KOPT-K1 (cell line): ENCODE measurements around the gene CDK14.
"Not testable (repeated sequence)": the region's sequence is repeated elsewhere in the genome, so short reads cannot be mapped to it uniquely, and the experiment has no call there.

ENCODE experiments used
- H3K27ac ChIP-seq: fragments of 200-600 bp; sonication (generic); 2 replicates; pipeline ENCODE4 v1.5.1; 2016; ENCODE audit warnings: antibody characterized with exemption, mild to moderate bottlenecking, low read depth, low read length; ENCODE audit not compliant: poor library complexity, severe bottlenecking
- H3K36me3 ChIP-seq: fragments of 200-600 bp; sonication (generic); 2 replicates; pipeline ENCODE4 v1.5.1; 2017; ENCODE audit warnings: antibody characterized with exemption, mild to moderate bottlenecking, low read length, moderate library complexity; ENCODE audit not compliant: insufficient read depth
- H3K9me3 ChIP-seq: fragments of 200-600 bp; sonication (generic); 2 replicates; pipeline ENCODE4 v1.5.1; 2017; ENCODE audit warnings: antibody characterized with exemption, low read length, mild to moderate bottlenecking; ENCODE audit not compliant: insufficient read depth, poor library complexity, severe bottlenecking

Gene CDK14

DNA sequence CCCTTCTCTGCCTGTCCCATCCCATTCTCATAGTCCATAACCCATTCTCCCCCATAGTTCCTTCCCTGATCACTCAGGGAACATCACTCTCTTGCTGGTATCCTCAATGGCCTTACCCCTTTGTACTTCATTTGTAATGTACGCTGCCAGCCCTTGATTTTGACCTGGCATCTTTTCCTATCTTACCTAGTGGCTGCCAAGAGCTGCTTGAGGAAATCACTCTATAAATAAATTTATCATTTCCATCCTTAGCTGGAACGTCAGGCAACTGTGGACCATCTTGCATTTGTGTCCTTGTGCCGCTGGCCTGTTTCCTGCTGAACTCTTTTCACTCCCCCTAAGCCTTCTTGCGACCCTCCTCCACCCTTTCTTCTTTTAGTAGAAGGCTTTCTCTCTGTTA lies 14.0 kb downstream of the CDK14 start:
- no peaks in the 10 kb centered on the region for H3K9me3 ChIP-seq
- no peaks in the 10 kb centered on the region for H3K36me3 ChIP-seq

DNA sequence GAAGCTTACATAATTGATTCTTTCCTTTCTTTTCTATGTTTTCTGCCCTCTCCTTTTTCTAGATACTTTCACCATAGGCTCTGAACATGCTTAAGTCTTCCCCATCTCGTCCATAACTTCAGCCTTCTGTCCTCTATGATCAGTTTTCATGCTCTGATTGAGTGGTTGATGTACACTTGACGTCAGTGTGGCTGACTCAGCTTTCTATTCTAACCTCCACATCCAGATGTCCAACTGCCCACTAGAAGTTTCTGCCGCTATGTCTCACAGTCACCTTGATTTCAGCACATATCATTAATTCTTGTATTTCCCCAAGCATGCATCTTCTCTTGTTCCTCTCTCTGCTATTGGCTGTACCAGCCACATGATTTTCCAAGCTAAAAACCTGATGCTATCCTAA lies 15.0 kb downstream of the CDK14 start:
- H3K36me3 ChIP-seq = no peaks in the 10 kb centered on the region
- H3K9me3 ChIP-seq = no peaks in the 10 kb centered on the region
- no peak overlapping the region for H3K27ac ChIP-seq

More for the DNA sequence above, 14.0 kb downstream of the CDK14 start:
- no peak overlapping the region for H3K27ac ChIP-seq

DNA sequence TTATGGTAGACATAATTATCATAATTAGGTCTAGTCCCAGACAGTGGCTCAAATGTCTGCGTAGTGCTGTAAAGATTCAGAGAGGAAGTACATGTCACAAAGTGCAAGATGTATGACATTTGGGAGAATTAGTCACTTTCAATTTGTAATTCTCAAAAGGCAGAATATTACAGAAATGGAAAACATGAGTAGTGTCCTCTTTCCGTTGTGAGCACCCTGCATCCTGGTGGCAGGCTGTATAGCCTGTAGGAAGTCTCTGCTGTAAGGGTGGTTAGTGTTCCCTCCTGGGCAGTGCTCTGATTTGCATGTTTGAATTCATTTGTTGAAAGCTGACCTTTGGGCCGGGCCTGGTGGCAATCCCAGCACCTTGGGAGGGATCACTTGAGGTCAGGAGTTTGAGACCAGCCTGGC lies 17.0 kb downstream of the CDK14 start:
- Histone ChIP-seq H3K27ac (no peak overlapping the region), H3K9me3 (no peaks in the 10 kb centered on the region), H3K36me3 (no peaks in the 10 kb centered on the region)

DNA sequence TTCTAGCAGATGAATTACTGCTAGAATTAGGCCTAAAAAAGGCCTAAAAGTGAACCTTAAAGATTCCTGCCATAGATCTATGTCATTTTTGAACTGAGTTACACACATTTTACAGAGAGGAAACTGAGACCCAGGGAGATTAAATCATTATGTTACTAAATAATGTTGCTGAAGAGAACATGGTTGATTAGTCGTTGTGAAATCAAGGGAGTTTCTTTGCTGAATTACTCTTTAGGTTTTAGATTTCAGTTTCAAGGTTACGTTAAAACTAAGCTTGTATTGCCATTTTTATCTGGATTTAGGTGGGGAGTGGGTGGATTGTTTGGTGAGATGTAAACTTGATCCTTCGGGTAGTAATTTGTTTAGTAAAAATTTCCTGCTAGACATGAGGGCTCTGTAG lies 21.3 kb downstream of the CDK14 start:
- no peaks in the 10 kb centered on the region for H3K36me3 ChIP-seq
- no peak overlapping the region for H3K27ac ChIP-seq
- H3K9me3 ChIP-seq = no peaks in the 10 kb centered on the region

DNA sequence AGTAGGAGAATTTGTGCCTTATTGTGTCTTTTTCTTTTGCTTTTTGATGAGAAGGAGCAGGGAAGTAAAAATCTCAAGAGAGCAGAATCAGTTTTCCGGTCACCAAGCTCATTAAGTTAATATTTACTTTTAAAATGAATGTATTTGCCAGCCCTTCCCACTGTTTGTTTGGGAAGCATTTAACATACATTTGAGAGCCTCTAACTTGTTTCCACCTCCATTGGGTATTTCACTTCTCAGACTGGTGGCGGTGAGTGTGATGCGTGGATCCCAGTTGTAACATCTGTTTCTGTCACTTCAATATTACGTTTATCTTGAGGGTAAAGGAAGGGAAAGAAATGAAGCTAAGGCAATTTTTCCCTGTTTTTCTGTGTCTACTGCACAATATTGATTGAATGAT lies 22.8 kb downstream of the CDK14 start:
- Histone ChIP-seq H3K9me3 (no peaks in the 10 kb centered on the region), H3K27ac (no peak overlapping the region), H3K36me3 (no peaks in the 10 kb centered on the region)

DNA sequence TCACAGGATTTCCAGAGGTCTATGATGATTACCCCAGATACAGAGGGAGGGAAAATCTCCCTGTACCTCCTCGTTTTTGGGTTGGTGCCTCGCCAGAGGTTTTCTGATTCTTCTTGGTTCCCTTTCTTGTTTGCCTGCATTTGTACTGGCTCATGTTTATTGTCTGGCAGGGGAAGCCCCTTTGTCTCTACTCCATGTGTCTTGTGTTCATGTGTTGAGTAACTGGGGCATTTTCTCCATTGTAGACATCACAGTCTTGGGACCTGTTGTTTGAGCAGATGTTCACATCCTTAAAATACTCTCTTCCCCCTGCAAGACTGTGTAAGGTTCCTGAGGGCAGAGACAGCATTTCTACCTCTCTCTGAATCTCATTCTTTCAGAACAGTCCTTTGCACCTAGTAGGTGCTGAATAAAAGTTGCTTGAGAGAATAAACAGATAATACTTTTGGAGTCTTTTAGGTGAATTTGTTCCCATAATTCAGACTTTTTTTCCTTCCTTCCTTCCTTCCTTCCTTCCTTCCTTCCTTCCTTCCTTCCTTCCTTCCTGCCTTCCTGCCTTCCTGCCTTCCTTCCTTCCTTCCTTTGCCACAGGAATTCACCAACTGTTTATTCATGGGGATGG lies 25.1 kb downstream of the CDK14 start:
- Histone ChIP-seq H3K36me3 (no peaks in the 10 kb centered on the region), H3K27ac (no peak overlapping the region), H3K9me3 (no peaks in the 10 kb centered on the region)

DNA sequence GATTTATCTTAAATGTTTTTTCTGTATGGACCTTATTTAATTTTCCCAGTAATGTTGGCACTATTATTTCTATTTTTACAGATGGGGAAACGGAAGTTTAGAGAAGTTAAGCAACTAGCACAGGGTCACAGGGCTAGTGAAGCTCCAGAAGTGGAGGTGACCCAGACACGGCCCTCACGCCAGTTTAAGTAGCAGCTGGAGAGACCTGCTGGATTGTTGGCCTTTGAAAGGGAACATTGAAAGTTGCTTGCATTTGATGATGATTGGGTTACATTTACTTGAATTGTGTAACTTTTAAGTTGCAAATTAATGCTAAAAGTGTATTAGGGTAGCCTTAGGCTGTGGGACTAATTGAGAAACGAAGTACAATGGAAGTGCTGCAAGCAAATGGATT lies 25.6 kb downstream of the CDK14 start:
- Histone ChIP-seq H3K36me3 (no peaks in the 10 kb centered on the region), H3K9me3 (no peaks in the 10 kb centered on the region), H3K27ac (no peak overlapping the region)

DNA sequence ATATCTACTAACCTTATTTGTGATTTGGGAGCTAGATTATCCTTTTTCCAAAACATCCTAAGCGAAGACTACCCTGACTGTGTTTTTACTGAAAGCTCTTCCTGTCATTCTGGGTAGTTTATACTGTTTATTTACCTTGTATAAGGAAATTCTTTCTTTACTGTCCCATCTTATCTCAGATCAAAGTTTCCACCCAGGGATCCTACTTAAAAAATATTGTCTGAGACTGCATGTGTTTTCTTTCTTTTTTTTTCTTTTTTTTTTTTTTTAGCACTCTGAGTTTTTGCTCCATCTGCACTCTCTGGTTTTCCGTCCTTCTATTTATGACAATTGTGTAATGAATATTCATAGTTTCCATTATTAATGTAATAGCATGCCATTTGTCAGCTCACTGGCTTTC lies 26.5 kb downstream of the CDK14 start:
- Histone ChIP-seq H3K27ac (no peak overlapping the region), H3K36me3 (no peaks in the 10 kb centered on the region)

DNA sequence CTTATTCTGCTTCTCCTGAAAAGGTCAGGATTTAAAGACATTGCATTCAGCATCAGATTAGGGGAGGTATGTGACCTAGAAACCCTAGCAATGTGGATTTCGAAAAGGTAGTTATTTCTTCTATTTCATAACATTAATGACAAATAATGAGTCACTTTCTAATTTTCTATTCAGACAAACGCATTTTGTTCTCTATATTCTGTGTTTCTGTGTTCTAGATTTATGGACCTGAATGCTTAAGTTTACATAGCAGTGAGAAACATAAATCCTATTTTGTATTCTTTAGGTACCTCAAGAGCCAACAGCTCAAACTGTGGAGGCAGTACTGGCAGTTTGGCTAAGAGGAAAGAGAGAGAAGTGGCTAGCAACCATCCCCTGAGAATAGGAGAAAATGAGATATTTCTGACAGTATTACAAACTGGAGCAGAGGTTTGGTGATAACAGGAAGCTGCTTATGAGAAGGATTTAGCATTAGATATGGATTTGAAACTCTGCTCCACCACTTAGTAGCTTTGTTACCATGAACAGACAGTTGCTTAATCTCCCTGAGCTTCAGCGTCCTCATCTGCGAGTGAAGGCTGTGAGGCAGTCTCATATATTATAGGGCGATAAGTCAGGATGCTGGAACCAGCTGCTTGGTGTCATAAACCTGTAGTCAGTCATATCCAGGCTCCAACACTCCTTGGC lies 28.2 kb downstream of the CDK14 start:
- Histone ChIP-seq H3K36me3 (no peaks in the 10 kb centered on the region), H3K27ac (no peak overlapping the region), H3K9me3 (no peaks in the 10 kb centered on the region)

More for the DNA sequence above, 26.5 kb downstream of the CDK14 start:
- H3K9me3 ChIP-seq = no peaks in the 10 kb centered on the region

DNA sequence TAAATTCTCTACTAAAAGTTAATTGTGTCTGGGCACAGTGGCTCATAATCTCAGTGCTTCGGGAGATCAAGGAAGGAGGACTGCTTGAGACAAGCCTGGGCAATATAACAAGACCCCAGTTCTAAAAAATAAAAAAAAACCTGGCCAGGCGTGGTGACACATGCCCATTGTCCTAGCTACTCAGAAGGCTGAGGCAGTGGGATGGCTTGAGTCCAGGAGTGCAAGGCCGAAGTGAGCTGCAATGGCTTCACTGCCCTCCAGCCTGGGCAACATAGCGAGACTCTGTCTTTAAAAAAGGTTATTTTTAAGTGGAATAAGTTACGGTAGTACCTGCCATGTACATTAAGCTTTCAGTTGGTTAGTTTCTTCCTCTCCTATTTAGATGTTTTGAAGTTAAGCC lies 28.9 kb downstream of the CDK14 start:
- Histone ChIP-seq H3K27ac (no peak overlapping the region), H3K36me3 (no peaks in the 10 kb centered on the region), H3K9me3 (no peaks in the 10 kb centered on the region)

DNA sequence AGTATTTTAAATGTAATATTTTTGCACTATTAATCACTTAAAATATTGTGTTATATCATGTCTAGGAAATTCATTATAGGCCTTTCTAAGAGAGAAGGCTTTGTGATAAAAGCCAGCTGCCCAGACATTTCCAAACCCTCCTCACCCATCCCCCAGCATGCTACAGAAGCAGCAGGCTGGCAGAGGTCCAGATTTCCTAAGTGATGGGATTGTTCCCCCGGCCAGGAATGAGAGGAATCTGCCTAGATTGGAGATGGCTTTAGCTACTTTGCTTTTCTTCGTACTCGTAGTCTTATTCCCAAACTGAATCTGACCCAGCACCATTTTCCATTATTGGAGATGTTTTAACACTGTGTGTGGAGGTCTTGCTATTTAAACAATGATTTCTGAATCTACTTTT lies 29.4 kb downstream of the CDK14 start:
- Histone ChIP-seq H3K27ac (no peak overlapping the region), H3K9me3 (no peaks in the 10 kb centered on the region)

DNA sequence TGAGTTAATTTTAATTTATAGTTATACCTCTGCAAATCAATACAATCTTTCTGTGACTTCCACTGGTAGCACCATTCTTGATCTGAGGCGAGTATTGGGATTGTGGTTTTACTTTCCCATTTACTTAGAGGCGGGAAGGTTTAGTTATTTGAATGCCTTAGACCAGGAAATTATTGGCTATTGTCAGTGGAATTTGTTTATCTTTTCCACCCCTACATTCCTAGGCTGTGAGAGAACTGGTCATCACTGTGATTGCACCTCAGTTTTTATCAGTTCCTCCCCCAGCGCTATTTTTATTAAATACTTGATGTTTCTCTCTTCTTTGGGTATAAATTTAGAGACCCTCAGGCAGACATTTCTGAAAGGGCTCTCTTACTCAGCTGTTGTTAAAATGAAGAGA lies 29.9 kb downstream of the CDK14 start:
- no peaks in the 10 kb centered on the region for H3K9me3 ChIP-seq
- no peak overlapping the region for H3K27ac ChIP-seq
- no peaks in the 10 kb centered on the region for H3K36me3 ChIP-seq

More for the DNA sequence above, 29.4 kb downstream of the CDK14 start:
- H3K36me3 ChIP-seq = no peaks in the 10 kb centered on the region

DNA sequence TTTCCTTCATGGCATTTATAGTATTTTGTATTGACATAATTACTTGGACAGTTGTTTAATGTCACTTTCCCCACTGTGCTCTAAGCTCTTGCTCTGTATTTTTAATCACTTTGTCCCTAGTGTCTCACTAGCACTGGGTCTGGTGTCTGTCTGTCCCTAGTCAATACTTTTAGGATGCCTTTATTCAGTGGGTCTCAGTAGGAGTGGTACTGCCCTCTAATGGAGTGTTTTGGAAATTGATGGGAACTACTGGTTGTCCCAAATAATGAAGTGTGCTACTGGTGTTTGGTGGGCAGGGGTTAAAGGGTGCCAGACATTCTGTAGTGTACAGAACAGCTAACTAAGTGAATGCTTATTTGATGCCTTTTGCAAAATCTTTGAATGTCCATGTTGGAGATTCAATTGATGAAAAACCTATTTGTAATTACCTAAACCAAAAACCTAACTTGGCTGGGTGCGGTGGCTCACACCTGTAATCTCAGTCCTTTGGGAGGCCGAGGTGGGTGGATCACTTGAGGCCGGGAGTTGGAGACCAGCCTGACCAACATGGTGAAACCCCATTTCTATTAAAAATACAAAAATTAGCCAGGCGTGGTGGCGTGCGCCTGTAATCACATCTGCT lies 33.3 kb downstream of the CDK14 start:
- Histone ChIP-seq H3K27ac (no peak overlapping the region), H3K9me3 (no peaks in the 10 kb centered on the region), H3K36me3 (no peaks in the 10 kb centered on the region)

DNA sequence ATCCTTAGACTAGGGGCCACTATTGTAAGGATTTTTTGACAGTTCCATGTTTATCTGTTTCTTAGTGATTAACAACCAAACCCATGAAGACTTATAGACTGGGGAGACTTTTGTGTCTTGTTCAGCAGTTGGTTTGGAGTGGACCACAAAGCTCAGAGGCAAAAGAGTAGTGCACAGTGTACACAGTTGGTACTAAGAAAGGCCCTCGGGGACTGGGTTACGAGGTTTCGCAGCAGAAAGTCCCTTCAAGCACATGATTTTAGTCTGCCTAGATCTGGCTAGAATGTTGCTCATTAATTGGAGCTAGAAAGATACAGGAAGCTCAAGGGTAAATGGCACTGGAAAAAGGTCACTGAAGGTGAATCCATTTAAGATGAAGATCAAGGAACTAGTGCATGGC lies 35.4 kb downstream of the CDK14 start:
- no peaks in the 10 kb centered on the region for H3K36me3 ChIP-seq
- no peak overlapping the region for H3K27ac ChIP-seq
- H3K9me3 ChIP-seq = no peaks in the 10 kb centered on the region

DNA sequence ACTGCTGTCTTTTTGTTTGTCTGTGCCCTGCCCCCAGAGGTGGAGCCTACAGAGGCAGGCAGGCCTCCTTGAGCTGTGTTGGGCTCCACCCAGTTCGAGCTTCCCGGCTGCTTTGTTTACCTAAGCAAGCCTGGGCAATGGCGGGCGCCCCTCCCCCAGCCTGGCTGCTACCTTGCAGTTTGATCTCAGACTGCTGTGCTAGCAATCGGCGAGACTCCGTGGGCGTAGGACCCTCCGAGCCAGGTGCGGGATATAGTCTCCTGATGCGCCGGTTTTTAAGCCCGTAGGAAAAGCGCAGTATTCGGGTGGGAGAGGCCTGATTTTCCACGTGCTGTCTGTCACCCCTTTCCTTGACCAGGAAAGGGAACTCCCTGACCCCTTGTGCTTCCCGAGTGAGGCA lies 43.6 kb downstream of the CDK14 start:
- not testable (repeated sequence) for H3K27ac ChIP-seq, H3K36me3 ChIP-seq, H3K9me3 ChIP-seq

DNA sequence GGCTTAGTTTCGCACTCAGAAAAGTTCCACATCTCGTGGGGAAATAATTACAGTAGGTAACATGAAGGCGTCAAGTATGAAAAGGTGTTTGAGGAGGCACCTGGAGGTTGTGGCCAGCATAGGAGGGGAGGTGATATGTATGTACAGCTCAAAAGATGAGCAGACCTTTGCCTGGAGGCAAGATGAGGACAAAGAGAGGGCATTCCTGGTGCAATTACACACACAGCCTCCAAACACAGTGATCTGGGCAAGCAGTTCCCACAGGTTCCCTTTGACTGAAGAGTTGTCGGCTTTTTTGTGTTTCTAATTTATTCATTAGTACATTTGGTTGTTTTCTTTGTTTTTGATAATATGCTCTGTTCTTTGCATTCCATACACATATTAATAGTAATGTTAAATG lies 46.9 kb downstream of the CDK14 start:
- no peak overlapping the region for H3K27ac ChIP-seq
- no peaks in the 10 kb centered on the region for H3K9me3 ChIP-seq
- no peaks in the 10 kb centered on the region for H3K36me3 ChIP-seq
